Measurements from ENCODE around the gene CHST15. TPM values are rescaled to one million over a fixed set of nuclear protein-coding genes. Genes with fewer than 3 reads are reported as not detected.
A peak's percentile ranks its signal among the peaks of the same experiment; 100 is the strongest.

CHST15 gene
- total and polyA plus RNA-seq, 2 of the 13 experiments (the other 11 are each of a cell fraction or from before 2014, with no cell fraction given) = 1.4 to 94.7 TPM

DNA sequence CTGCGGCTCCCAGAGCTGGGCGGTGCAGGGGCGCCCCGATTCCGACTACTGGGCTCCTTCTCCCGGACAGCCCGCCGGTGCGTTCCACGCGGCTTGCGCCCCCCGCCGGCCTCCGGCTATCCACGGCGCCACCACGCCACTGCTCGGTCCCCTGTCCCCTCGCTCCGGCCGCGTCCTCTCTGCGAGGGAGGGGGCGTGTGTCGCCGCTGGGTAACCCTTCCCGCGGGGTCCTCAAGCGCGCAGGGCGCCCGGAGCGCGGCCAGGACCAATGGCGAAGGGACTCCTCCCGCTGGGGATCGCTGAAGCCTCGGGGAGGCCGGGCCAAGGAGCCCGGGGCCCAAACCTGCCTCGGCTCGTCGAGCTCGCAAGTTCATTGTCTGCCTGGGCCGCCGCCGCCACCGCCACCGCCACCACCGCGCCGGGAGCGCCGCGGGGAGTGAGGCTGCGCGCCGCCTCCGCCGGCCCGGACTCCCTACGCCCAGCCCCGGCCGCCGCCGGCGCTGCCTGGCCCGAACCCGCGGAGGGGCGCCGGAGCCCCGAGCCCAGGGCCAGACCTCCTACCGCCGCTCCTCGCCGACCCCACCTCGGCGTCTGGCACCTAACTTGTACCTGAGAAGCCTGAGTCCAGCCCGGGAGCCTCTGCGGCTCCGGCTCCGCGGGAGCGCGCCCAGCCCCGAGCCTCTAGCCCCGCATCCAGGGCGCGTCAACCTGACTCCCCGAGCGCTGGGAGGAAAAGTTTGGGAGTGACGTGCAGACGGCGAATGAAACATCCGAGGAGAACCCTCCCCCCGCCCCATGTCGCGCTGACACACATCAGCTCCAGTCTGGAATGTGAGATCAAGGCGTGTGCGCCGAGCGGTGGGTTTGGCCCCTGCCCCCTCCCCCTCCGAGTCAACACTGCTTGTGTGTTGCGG, at the start of gene CHST15 (continued):
- TF ChIP-seq FOSL1 (CRISPR knock-in tag; IDR thresholded peaks at IDR 0.05; ENCODE audit: borderline replicate concordance) = no peak
- TF ChIP-seq HMGXB4 (CRISPR knock-in tag; IDR thresholded peaks at IDR 0.05; ENCODE audit: borderline replicate concordance in 1 of 2, low read depth in 1 of 2) = peak; percentile 12 to 59; a peak in 1 of 4 replicates
- 0 out of 2 replicates have a peak, but pooled peaks have one; percentile 26 for TF ChIP-seq NFYC (CRISPR knock-in tag; IDR thresholded peaks at IDR 0.05)
- TF ChIP-seq KDM5A (IDR thresholded peaks at IDR 0.05; ENCODE audit: borderline replicate concordance, low read length) = no peak
- TF ChIP-seq EHMT2 (IDR thresholded peaks at IDR 0.05; ENCODE audit: borderline replicate concordance, low read depth, low read length) = no peak
- 0 out of 2 replicates have a peak, but pooled peaks have one; percentile 63 for TF ChIP-seq ZNF235 (CRISPR knock-in tag; IDR thresholded peaks at IDR 0.05; ENCODE audit: borderline replicate concordance)
- peak; percentile 29; the same call in 1 of the 2 replicates for TF ChIP-seq MIXL1 (CRISPR knock-in tag; IDR thresholded peaks at IDR 0.05)
- TF ChIP-seq ZNF687 (CRISPR knock-in tag; IDR thresholded peaks at IDR 0.05) = peak; percentile 53
- TF ChIP-seq HIVEP1 (CRISPR knock-in tag; IDR thresholded peaks at IDR 0.05) = no peak; the same call in 1 of the 2 replicates
- TF ChIP-seq MEF2D (CRISPR knock-in tag; IDR thresholded peaks at IDR 0.05) = peak; percentile 7; the same call in 1 of the 2 replicates
- peak; percentile 95 for TF ChIP-seq ZNF281 (CRISPR knock-in tag; IDR thresholded peaks at IDR 0.05; ENCODE audit: borderline replicate concordance)
- 0 out of 2 replicates have a peak, but pooled peaks have one; percentile 38 for TF ChIP-seq ZNF468 (CRISPR knock-in tag; IDR thresholded peaks at IDR 0.05)

Measured in HepG2 (cell line).